HS-27A (cell line): Measurements from ENCODE around the gene FUT8.
A peak's percentile ranks its signal among the peaks of the same experiment; 100 is the strongest.
"Not testable (repeated sequence)": the region's sequence is repeated elsewhere in the genome, so short reads cannot be mapped to it uniquely, and the experiment has no call there.

Source experiments
- DNase-seq: peaks from one replicate; pipeline ENCODE4 v3.0.0-alpha.2; 2012; ENCODE audit warnings: low read depth, missing footprints

Gene FUT8

GRCh38 chr14:65622703-65623102, 210.2 kb downstream of the FUT8 start:
- no peak for DNase-seq

GRCh38 chr14:65623759-65624158, 211.2 kb downstream of the FUT8 start:
- DNase-seq, result no peak

GRCh38 chr14:65627315-65627714, 214.8 kb downstream of the FUT8 start:
- DNase-seq, result no peak

- no peak for DNase-seq
Measured at GRCh38 chr14:65628664-65629063, 216.1 kb downstream of the FUT8 start.

GRCh38 chr14:65631040-65631439, 218.5 kb downstream of the FUT8 start:
- DNase-seq, result no peak

- no peak for DNase-seq
Measured at GRCh38 chr14:65632487-65632886, 220.0 kb downstream of the FUT8 start.

GRCh38 chr14:65633666-65634065, 221.1 kb downstream of the FUT8 start:
- DNase-seq, result not testable (repeated sequence)

GRCh38 chr14:65637780-65638179, 225.2 kb downstream of the FUT8 start:
- DNase-seq, result no peak

GRCh38 chr14:65639216-65639615, 226.7 kb downstream of the FUT8 start:
- DNase-seq, result no peak

- no peak for DNase-seq
Measured at GRCh38 chr14:65650826-65651225, 238.3 kb downstream of the FUT8 start.

GRCh38 chr14:65656554-65656953, 244.0 kb downstream of the FUT8 start:
- DNase-seq, result no peak

GRCh38 chr14:65658202-65658601, 245.7 kb downstream of the FUT8 start:
- peak; percentile 5 for DNase-seq

- DNase-seq, result no peak
Measured at GRCh38 chr14:65661865-65662264, 249.3 kb downstream of the FUT8 start.

GRCh38 chr14:65664436-65664835, 251.9 kb downstream of the FUT8 start:
- DNase-seq, result no peak

- no peak for DNase-seq
Measured at GRCh38 chr14:65676361-65677014, 264.0 kb downstream of the FUT8 start.

GRCh38 chr14:65685572-65685971, 273.0 kb downstream of the FUT8 start:
- DNase-seq, result no peak

GRCh38 chr14:65686761-65687160, 274.2 kb downstream of the FUT8 start:
- no peak for DNase-seq

- no peak for DNase-seq
Measured at GRCh38 chr14:65689070-65689469, 276.5 kb downstream of the FUT8 start.

GRCh38 chr14:65692566-65692965, 280.0 kb downstream of the FUT8 start:
- DNase-seq, result not testable (repeated sequence)

- DNase-seq, result no peak
Measured at GRCh38 chr14:65696801-65697200, 284.3 kb downstream of the FUT8 start.

GRCh38 chr14:65703521-65703920, 291.0 kb downstream of the FUT8 start:
- DNase-seq, result no peak

- no peak for DNase-seq
Measured at GRCh38 chr14:65703996-65704395, 291.5 kb downstream of the FUT8 start.

GRCh38 chr14:65704437-65704836, 291.9 kb downstream of the FUT8 start:
- no peak for DNase-seq

GRCh38 chr14:65704850-65705249, 292.3 kb downstream of the FUT8 start:
- DNase-seq, result no peak
